ENCODE data around the gene YPEL2.

YPEL2 gene

DNA sequence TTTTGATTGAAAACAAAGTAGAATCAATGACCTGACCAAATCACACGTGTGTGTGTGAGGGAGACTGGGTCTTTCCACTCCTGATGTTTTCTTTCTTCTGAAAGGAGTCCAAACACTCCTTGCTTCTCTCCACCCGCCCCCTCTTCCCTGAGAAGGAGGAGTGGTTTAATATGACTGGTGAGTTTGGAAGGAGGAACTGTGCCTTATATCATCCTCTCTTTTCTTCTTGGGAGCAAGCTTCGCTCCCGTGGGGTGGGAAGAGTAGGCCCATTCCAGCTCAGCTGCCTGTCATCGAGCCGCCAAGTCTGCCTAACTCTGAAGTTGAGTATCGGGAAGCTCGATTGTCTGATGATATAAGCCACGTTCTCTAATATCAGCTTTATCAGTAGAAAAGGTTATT lies 96.5 kb downstream of the YPEL2 start:
- peaks cover 1% of the 10 kb centered on the region for H3K9me3 ChIP-seq (ENCODE audit: control insufficient read depth, low read length)
- no peaks in the 10 kb centered on the region for H3K27me3 ChIP-seq (replicated peaks; ENCODE audit: control insufficient read depth, insufficient read depth, low read length)
- peak overlapping the region; percentile 67 for H3K9ac ChIP-seq (ENCODE audit: low read length)
- H3K4me3 ChIP-seq (ENCODE audit: low read length), result peak overlapping the region; percentile 58
- peaks cover 78% of the 10 kb centered on the region for H3K4me1 ChIP-seq (ENCODE audit: control insufficient read depth, insufficient read depth, low read length)
- no peaks in the 10 kb centered on the region for H3K36me3 ChIP-seq (ENCODE audit: control insufficient read depth, insufficient read depth, low read length, severe bottlenecking)
- peak; percentile 28 for DNase-seq (ENCODE audit: low read depth)

DNA sequence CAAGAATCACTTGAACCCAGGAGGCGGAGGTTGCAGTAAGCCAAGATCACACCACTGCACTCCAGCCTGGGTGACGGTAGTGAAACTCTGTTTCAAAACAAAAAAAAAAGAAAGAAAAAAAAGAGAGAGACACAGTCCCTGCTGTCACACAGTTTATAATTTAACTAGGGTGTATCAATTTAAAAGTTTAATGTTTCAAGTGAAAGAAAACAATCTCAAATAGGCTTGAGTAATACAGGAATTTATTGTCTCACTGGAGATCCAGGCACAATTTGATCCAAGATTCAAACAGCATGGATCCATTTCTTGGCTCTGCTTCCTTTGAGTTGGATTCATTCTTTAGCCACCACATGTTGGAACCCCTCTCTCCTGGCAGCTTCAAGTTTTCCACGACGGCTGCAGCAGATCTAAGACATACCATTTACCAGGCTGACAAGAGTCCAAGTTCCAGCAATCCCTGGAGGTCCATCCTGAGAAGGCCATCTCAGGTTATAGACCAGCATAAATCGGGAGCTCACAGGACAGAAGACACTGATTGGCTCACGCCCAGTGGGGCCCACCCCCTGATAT lies 97.5 kb downstream of the YPEL2 start:
- H3K36me3 ChIP-seq (ENCODE audit: control insufficient read depth, insufficient read depth, low read length, severe bottlenecking), result no peaks in the 10 kb centered on the region

DNA sequence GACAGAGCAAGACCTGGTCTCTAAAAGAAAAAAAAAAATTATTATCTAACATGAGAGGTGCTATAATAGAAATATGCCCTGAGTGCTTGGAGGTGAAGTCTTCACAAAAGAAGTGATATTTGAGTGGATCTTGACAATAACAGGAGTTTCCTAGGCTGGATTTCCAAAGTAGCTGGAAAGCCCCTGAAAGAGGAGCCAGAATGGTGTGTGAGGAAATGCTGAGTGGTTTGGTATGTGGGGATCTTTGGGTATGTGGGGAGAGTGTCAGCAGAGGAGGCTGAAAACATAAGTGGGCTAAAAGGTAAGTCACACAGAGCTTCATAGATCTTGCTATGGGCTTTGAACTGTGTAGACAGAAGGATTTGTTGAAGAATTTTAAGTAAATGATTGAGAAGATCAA lies 100.1 kb downstream of the YPEL2 start:
- Histone ChIP-seq H3K27me3 (replicated peaks; ENCODE audit: control insufficient read depth, insufficient read depth, low read length) (no peaks in the 10 kb centered on the region), H3K9ac (ENCODE audit: low read length) (no peak overlapping the region), H3K4me1 (ENCODE audit: control insufficient read depth, insufficient read depth, low read length) (peaks cover 59% of the 10 kb centered on the region), H3K9me3 (ENCODE audit: control insufficient read depth, low read length) (no peaks in the 10 kb centered on the region), H3K4me3 (ENCODE audit: low read length) (no peak overlapping the region), H3K36me3 (ENCODE audit: control insufficient read depth, insufficient read depth, low read length, severe bottlenecking) (no peaks in the 10 kb centered on the region)
- no peak for DNase-seq (ENCODE audit: low read depth)

More for the DNA sequence above, 97.5 kb downstream of the YPEL2 start:
- no peak overlapping the region for H3K9ac ChIP-seq (ENCODE audit: low read length)
- no peaks in the 10 kb centered on the region for H3K9me3 ChIP-seq (ENCODE audit: control insufficient read depth, low read length)
- no peak for DNase-seq (ENCODE audit: low read depth)
- H3K4me1 ChIP-seq (ENCODE audit: control insufficient read depth, insufficient read depth, low read length), result peaks cover 69% of the 10 kb centered on the region
- no peak overlapping the region for H3K4me3 ChIP-seq (ENCODE audit: low read length)
- H3K27me3 ChIP-seq (replicated peaks; ENCODE audit: control insufficient read depth, insufficient read depth, low read length), result no peaks in the 10 kb centered on the region

DNA sequence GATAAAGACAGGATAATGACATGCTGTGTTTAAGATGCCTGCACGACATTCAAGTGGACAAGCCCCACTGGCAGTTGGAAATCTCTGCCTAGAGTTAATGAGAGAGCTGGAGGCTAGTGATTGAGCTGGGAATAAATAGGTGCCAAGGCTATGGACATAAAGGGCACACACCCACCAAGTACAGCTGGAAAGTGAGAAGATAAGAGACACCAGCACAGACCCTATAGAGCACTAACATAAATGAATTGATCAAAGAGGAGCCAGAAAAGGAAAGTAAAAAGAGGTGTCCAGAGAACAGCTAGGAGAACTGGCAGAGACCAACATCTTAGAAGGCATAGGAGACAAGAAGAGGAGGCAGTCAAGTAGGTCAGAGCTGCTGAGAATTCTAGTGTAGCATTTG lies 101.2 kb downstream of the YPEL2 start:
- Histone ChIP-seq H3K4me3 (ENCODE audit: low read length) (no peak overlapping the region), H3K4me1 (ENCODE audit: control insufficient read depth, insufficient read depth, low read length) (peaks cover 50% of the 10 kb centered on the region), H3K9ac (ENCODE audit: low read length) (no peak overlapping the region), H3K36me3 (ENCODE audit: control insufficient read depth, insufficient read depth, low read length, severe bottlenecking) (no peaks in the 10 kb centered on the region), H3K9me3 (ENCODE audit: control insufficient read depth, low read length) (no peaks in the 10 kb centered on the region), H3K27me3 (replicated peaks; ENCODE audit: control insufficient read depth, insufficient read depth, low read length) (no peaks in the 10 kb centered on the region)
- no peak for DNase-seq (ENCODE audit: low read depth)

DNA sequence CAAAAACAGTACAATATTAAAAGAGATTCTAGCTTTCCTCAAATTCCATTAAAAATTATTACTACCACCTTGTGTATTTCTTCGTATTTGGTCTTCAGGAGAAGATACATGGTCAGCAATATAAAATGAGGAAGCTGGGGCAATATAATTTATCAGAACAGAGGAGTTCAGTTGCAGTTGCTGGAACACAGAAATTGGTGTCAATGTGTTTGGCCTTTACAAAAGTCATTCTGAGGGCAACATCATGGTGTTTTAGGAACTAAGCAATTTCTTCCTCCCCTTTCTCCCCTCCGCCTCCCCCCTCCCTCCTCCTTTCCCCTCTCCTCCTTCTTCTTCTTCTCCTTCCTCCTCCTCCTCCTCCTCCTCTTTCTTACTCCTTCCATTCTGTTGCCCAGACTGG lies 102.1 kb downstream of the YPEL2 start:
- Histone ChIP-seq H3K36me3 (ENCODE audit: control insufficient read depth, insufficient read depth, low read length, severe bottlenecking) (no peaks in the 10 kb centered on the region), H3K4me1 (ENCODE audit: control insufficient read depth, insufficient read depth, low read length) (peaks cover 41% of the 10 kb centered on the region), H3K27me3 (replicated peaks; ENCODE audit: control insufficient read depth, insufficient read depth, low read length) (no peaks in the 10 kb centered on the region), H3K4me3 (ENCODE audit: low read length) (no peak overlapping the region), H3K9ac (ENCODE audit: low read length) (no peak overlapping the region), H3K9me3 (ENCODE audit: control insufficient read depth, low read length) (no peaks in the 10 kb centered on the region)
- DNase-seq (ENCODE audit: low read depth), result no peak

DNA sequence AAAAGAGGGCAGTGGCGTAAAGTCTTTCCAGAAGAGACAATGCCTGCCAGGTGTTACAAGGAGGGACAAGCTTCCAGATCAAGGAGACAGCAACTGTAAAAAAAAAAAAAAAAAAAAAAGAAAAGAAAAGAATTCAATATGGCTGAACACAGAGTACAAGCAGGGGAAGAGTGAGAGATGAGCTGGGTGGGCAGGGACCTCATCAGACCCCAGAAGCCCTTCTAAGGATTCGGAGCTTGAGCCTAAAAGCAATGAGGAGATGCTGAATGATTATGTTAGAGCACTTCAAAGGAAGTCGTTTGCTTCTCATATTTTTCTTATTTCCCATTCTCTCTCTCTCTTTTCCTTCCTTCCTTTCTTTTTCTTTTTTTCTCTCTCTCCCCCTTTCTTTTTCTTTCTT lies 103.0 kb downstream of the YPEL2 start:
- no peaks in the 10 kb centered on the region for H3K36me3 ChIP-seq (ENCODE audit: control insufficient read depth, insufficient read depth, low read length, severe bottlenecking)
- H3K4me3 ChIP-seq (ENCODE audit: low read length), result no peak overlapping the region
- H3K9me3 ChIP-seq (ENCODE audit: control insufficient read depth, low read length), result no peaks in the 10 kb centered on the region
- DNase-seq (ENCODE audit: low read depth), result no peak
- no peaks in the 10 kb centered on the region for H3K27me3 ChIP-seq (replicated peaks; ENCODE audit: control insufficient read depth, insufficient read depth, low read length)
- peaks cover 33% of the 10 kb centered on the region for H3K4me1 ChIP-seq (ENCODE audit: control insufficient read depth, insufficient read depth, low read length)
- H3K9ac ChIP-seq (ENCODE audit: low read length), result no peak overlapping the region

DNA sequence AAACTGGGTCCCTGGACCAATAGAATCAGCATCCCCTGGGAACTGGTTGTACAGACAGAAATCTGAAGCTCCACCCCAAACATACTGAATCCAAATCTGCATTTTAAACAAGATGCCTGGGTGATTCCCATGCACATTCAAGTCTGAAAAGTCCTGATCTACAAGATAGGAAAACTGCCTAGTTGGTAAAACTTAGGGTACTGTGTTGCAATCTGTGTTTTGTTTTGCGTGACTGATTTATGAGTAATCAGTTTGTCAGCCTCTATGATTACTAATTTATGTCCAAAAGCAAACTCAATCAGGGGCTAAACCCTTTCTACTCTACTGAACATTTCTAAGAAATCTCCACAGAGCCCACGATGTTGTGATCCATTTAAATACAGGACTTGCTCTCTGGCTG lies 103.8 kb downstream of the YPEL2 start:
- H3K9ac ChIP-seq (ENCODE audit: low read length), result peak overlapping the region; percentile 58
- H3K4me1 ChIP-seq (ENCODE audit: control insufficient read depth, insufficient read depth, low read length), result peaks cover 40% of the 10 kb centered on the region
- H3K9me3 ChIP-seq (ENCODE audit: control insufficient read depth, low read length), result no peaks in the 10 kb centered on the region
- H3K4me3 ChIP-seq (ENCODE audit: low read length), result peak overlapping the region; percentile 8
- DNase-seq (ENCODE audit: low read depth), result peak; percentile 95
- H3K36me3 ChIP-seq (ENCODE audit: control insufficient read depth, insufficient read depth, low read length, severe bottlenecking), result no peaks in the 10 kb centered on the region
- no peaks in the 10 kb centered on the region for H3K27me3 ChIP-seq (replicated peaks; ENCODE audit: control insufficient read depth, insufficient read depth, low read length)

DNA sequence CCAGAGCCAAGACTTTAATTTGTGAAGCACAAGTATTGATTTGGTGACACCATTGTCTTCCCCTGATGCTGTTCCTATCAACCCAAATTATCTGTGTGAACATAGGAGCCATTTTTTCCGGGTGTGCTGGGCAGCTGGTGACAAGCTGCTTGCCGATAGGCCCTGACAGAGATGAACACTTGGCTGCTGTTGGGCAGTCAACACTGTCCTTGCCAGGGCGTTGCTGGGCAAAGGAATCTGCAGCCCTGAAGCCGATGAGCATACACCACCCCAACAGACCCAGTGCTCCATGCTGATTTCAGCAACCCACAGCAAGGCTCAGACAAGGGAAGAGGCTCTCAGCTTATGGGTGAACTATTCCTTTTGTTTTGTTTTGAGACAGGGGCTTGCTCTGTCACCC lies 105.4 kb downstream of the YPEL2 start:
- Histone ChIP-seq H3K36me3 (ENCODE audit: control insufficient read depth, insufficient read depth, low read length, severe bottlenecking) (no peaks in the 10 kb centered on the region), H3K9me3 (ENCODE audit: control insufficient read depth, low read length) (no peaks in the 10 kb centered on the region), H3K27me3 (replicated peaks; ENCODE audit: control insufficient read depth, insufficient read depth, low read length) (no peaks in the 10 kb centered on the region), H3K4me3 (ENCODE audit: low read length) (no peak overlapping the region), H3K4me1 (ENCODE audit: control insufficient read depth, insufficient read depth, low read length) (peaks cover 42% of the 10 kb centered on the region), H3K9ac (ENCODE audit: low read length) (no peak overlapping the region)
- no peak for DNase-seq (ENCODE audit: low read depth)

DNA sequence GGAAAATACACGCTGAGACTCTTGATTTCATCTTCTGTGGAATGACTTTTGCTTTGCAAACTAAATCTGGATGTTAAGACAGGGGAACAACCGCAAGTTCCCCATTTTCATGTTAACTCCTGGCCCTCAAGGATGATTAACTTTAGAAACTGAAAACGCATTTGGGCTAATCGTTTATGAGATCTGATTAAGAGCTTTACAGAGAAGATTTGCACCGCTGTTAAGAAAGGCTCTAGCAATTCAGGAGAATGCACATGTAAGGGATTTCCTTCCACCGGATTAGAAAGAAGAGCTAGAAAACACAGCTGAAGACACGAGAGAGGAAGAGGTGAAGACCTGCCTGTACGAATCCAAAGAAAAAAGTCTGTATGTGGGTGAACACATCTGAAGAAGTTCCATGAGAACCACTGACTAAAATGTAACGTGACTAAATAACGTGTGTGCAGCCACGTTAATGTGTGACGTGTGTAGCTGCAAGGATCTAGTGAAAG lies 106.4 kb downstream of the YPEL2 start:
- no peaks in the 10 kb centered on the region for H3K27me3 ChIP-seq (replicated peaks; ENCODE audit: control insufficient read depth, insufficient read depth, low read length)
- no peak for DNase-seq (ENCODE audit: low read depth)
- no peaks in the 10 kb centered on the region for H3K9me3 ChIP-seq (ENCODE audit: control insufficient read depth, low read length)
- no peaks in the 10 kb centered on the region for H3K36me3 ChIP-seq (ENCODE audit: control insufficient read depth, insufficient read depth, low read length, severe bottlenecking)
- peaks cover 42% of the 10 kb centered on the region for H3K4me1 ChIP-seq (ENCODE audit: control insufficient read depth, insufficient read depth, low read length)
- no peak overlapping the region for H3K4me3 ChIP-seq (ENCODE audit: low read length)
- H3K9ac ChIP-seq (ENCODE audit: low read length), result no peak overlapping the region

DNA sequence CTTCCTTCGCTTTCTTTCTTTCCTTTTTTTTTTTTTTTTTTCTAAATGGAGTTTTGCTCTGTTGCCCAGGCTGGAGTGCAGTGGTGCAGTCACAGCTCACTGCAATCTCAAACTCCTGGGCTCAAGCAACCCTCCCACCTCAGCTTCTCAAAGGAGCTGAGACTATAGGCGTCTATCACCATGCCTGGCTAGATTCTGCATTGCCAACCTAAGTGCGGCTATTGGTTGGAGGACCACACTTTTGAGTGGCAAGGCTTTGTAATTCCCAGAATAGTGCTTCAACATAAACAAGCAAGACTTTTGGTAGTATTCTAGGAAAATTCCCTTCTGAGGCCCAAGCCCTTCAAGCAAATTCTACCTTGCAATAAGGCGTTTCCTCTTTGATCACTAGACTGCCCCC lies 107.8 kb downstream of the YPEL2 start:
- Histone ChIP-seq H3K4me1 (ENCODE audit: control insufficient read depth, insufficient read depth, low read length) (peaks cover 38% of the 10 kb centered on the region), H3K36me3 (ENCODE audit: control insufficient read depth, insufficient read depth, low read length, severe bottlenecking) (no peaks in the 10 kb centered on the region), H3K27me3 (replicated peaks; ENCODE audit: control insufficient read depth, insufficient read depth, low read length) (no peaks in the 10 kb centered on the region), H3K4me3 (ENCODE audit: low read length) (no peak overlapping the region), H3K9ac (ENCODE audit: low read length) (no peak overlapping the region), H3K9me3 (ENCODE audit: control insufficient read depth, low read length) (no peaks in the 10 kb centered on the region)
- DNase-seq (ENCODE audit: low read depth), result no peak

DNA sequence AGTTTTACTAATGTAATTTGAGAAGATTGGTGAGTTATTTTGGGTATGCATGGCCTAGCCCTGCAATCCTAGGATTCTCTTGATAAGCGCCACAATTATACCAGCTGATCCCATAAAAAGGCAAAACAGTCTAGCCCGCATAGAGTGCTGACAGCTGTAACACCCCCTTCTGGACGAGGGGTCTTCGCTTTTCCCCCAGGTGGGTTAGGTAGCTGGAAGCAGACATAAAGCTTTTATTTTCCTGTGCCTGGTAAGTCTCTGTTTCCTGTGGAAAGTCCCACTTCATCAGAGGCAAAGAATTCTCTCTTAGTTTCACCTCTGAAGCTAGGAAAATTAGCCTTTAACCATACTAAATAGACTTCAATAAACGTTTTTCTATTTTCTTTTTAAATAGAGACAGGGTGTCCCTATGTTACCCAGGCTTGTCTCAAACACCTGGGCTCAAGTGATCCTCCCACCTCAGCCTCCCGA lies 108.3 kb downstream of the YPEL2 start:
- no peaks in the 10 kb centered on the region for H3K27me3 ChIP-seq (replicated peaks; ENCODE audit: control insufficient read depth, insufficient read depth, low read length)
- no peaks in the 10 kb centered on the region for H3K36me3 ChIP-seq (ENCODE audit: control insufficient read depth, insufficient read depth, low read length, severe bottlenecking)
- H3K4me3 ChIP-seq (ENCODE audit: low read length), result no peak overlapping the region
- H3K9me3 ChIP-seq (ENCODE audit: control insufficient read depth, low read length), result no peaks in the 10 kb centered on the region
- peaks cover 34% of the 10 kb centered on the region for H3K4me1 ChIP-seq (ENCODE audit: control insufficient read depth, insufficient read depth, low read length)
- DNase-seq (ENCODE audit: low read depth), result peak; percentile 27
- peak overlapping the region; percentile 10 for H3K9ac ChIP-seq (ENCODE audit: low read length)

Data from adipocyte (in vitro differentiated cells).